ACHN (cell line): ENCODE data around the gene SLC12A4.

Experiments
- DNase-seq: peaks from one replicate; pipeline ENCODE4 v3.0.0-alpha.2; 2015
- in situ Hi-C: cut with HindIII; loops from 2 replicates; pipeline ENCODE4 v1.10.0; 2017; ENCODE audit warnings: low sequenced_read_pairs, low pct_ligation_motif_present, low pct_unique_long_range_greater_than_20kb

The SLC12A4 gene

DNA sequence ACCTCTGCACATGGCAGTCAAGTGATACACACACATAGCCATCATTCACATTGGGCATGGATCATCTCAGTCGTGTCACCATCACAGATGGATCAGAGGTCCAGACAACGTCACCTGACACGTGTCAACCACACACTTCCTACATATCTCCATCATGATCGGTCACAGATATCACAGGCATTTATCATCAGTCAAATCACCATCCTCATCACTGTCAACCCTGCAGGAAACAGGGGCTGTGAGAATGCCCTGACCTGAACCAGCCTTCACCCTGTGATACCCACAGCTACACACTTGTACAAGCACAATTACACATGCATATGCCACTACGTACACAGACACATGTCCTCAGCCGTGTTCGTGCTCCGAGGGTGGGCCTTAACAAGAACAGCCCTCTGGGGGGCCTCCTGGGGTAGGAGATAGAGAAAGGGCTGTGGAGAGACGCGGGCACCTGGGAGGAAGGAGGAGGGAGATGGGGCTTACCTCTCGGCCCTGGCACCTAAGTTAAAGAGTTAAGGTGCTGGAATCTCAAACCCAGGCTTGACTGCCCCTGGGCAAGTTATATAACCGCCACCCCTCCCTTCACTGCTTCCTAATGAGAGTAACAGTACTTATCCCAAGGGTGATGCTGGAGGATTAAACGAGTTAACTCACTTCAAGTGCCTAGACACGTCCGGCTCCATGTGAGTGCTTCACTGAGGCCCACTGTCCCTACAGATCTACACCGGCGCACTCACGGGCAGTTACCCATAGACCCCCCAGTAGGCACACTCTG lies 1.1 kb downstream of the SLC12A4 start:
- DNase-seq = peak; percentile 24
- in situ Hi-C loops = no loop called here

- in situ Hi-C loops = no loop called here
- DNase-seq = peak; percentile 30
Observed at GRCh38 chr16:67966549-67967182, 1.8 kb downstream of the SLC12A4 start.

DNA sequence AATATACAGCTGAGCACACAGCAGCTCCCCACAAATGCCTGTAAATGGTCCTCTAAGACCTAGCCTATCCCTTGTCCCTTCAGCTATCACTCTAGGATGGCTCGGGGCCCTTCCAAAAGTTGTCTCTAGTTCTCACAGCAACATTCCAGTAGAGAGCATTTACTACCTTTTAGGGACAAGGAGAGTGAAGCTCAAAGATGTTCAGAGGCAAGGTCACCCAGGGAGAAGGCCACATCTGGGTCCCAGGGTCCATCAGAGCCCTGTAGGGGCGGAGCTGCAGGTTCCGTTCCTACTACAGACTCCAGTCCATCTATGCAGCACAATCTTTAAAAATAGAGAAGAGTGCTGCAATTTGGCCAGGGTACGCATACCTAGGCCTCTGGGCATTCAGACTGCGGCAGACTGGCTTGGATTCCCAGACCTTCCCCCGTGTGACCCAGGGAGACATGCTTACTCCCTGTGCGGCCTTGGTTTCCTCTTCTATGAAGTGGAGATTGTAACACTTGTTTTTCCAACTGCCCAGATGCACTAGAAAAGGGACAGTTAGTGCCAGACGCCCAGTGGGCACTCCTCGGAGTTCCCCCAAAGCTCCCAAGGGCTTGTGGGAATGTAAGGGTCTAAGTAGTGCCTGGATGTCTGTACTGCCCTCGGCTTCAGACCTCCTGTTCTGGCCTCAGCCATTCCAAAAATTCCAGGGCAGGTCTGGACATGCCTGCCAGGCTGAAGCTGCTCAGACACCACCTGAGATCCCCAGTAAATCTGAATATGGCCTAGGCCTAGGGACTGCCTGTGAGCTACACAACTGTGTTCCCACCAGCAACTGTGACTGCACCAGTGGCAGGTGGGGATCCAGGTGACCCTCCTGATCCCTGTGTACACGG lies 2.5 kb downstream of the SLC12A4 start:
- no peak for DNase-seq
- in situ Hi-C loops = no loop called here

DNA sequence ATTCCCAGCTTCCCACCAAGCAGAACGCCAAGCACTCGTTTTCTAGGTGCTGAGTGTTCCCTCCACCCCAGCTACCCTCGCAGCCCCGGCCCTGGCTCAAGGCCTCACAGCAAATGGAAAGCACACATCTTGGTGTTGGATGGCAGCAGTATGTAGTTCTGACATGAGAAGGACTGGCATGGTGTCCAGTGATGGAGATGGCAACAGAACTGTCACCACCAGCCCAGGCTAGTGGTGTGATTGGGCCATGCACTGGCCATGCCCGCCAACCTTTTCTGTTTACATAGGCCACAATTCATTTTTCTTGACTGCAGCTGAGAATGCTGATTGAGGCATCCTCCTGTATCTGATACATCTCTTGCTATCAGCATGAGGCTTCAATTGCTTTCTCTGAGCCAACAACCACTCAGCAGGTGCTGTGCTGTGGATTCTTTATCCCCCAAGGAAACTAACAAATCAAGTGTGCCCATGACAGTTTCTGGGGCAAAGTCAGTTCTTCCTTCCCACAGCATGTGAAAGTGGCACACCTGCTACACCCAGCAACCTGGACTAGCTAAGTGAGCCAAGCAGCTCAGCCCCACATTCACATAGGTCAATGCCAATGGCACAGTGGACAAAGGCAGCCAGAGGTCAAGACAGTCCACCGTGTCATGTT lies 3.8 kb downstream of the SLC12A4 start:
- no peak for DNase-seq
- in situ Hi-C loops = no loop called here

DNA sequence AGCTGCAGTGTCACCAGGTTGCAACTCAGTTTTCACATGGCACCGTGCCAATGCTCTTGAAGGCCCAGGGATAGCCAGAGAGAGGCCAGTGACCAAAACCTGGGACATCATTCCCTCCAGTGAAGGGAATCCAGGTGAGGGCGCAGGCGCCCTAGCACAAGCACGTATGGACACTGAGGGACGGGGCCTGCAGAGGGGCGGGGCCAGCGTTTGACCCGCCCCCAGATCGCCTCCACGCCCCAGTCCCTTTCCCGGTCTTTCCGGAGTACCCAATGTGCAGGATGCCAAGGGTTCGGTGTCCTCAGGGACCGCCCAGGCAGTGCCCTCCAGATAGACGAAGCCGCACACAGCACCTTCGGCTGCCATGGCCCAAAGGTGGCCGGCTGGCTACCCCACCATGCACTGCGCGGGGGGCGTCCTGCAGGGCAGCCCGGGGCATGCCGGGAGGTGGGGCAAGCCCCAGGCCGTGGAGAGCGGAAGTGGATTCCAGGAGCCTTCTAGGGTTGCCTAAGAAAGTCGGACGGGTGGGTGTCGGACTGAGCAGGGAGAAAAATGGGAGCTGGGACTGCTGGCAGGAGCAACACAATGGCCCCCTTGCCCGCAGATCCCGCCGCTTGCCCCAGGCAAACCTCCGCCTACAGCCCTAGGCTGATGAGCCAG lies 4.6 kb downstream of the SLC12A4 start:
- DNase-seq = no peak
- in situ Hi-C loops = no loop called here

DNA sequence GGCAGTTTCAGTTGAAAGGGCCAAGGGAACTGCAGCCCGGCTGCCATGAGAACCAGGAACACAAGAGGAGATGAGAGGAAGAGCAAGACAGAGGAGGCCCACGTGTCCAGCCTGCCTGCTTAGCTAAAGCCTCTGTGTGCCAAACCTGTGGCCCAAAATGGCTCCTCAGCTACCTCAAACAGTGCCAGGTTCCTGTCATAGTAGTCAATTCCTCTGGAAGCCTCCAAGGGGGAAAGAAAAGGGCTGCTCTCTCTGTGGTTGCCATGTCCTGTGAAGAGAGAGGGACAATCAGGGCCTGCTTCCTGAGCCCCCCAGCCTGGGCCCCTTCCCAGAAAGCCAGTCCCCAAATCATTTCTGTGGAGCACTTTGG lies 5.2 kb downstream of the SLC12A4 start:
- in situ Hi-C loops = no loop called here
- DNase-seq = no peak

GRCh38 chr16:67962135-67962534 lies 6.3 kb downstream of the SLC12A4 start:
- no peak for DNase-seq
- in situ Hi-C loops = no loop called here

DNA sequence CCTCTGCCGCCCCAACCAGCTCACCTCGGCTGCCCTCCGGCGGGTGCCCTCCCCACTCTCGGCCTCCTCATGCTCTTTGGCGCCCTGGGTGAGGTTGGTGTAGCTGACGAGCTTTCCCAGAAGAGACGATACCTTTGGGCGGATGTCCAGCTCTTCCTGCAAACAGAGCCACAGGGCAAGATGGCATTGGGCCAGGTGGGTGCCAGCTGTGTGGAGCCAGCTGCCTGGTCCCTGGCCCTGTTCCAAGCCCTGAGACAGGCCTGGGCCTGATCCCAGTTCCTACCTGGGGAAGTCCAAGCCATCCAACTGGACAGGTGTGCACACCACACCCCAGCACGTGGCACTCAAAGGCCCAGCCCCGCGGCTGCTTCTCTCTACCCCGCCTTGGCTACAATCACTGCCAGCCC lies 6.9 kb downstream of the SLC12A4 start:
- DNase-seq = no peak
- in situ Hi-C loops = no loop called here

DNA sequence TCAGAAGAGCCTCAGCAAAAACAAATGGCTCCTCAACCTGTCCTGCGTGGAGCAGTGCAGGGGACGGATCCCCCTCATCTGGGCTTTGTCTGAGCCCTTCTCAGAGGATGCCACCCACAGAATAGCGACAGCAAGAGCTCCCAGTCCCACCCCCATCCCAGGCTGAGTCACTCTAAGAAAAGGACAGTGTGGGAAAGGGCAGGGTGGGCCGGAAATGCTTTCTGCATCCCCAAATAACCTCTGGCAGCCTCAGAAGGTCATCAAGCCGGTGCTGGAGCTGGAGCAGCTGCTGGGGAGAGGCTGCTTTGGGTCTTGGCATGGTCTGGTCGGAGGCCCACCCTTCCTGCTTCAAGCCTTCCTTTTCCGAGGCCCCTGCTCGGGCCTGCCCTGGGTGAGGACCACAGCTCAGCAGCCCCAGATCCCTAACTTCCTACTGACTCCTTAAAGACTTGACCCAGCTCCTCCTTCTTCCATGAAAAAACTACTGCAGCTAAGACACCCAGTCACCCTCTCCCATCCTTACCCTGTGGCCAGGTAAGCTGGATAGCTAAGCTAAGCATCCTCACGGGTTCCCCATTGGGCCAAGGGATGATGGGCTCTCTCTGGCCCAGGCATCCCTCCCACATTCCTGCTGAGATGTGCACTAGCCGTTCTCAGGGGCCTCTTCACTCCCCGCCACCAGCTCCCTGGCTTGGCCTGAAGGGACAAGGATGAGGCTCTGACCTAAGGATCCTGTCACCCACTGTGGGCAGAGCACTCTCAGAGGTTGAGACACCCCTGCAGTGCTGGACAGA lies 8.7 kb downstream of the SLC12A4 start:
- in situ Hi-C loops = no loop called here
- DNase-seq = no peak

GRCh38 chr16:67957622-67958021 lies 10.8 kb downstream of the SLC12A4 start:
- in situ Hi-C loops = no loop called here
- no peak for DNase-seq

- in situ Hi-C loops = no loop called here
- no peak for DNase-seq
Observed at GRCh38 chr16:67954421-67955196, 13.8 kb downstream of the SLC12A4 start.

- no peak for DNase-seq
- in situ Hi-C loops = no loop called here
Observed at GRCh38 chr16:67953641-67954375, 14.6 kb downstream of the SLC12A4 start.

GRCh38 chr16:67951485-67951884 lies 17.0 kb downstream of the SLC12A4 start:
- in situ Hi-C loops = no loop called here
- no peak for DNase-seq

DNA sequence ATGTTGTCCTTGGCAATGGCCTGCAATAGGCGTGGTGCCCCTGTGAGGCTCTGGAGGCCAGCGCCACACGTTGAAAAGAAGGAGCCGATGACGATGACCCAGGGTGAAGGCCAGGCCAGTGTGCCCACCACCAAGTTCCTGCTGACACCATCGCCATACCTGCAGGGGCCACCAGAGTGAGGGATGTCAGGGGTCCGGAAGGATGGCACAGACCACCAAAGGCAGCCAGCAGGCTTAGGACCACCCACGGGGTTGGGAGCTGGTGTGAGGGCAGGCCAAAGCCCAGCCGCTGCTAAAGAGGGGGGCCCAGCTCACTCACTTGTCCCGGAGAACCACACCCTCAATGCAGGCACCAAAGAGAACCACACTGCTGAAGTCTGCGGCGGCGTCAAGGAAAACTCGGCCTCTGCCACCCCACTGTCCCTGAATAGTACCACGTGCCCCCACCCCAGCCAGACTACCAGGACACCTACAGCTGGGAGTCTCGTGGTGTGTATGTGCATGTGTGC lies 18.0 kb downstream of the SLC12A4 start:
- DNase-seq = no peak
- in situ Hi-C loops = no loop called here

DNA sequence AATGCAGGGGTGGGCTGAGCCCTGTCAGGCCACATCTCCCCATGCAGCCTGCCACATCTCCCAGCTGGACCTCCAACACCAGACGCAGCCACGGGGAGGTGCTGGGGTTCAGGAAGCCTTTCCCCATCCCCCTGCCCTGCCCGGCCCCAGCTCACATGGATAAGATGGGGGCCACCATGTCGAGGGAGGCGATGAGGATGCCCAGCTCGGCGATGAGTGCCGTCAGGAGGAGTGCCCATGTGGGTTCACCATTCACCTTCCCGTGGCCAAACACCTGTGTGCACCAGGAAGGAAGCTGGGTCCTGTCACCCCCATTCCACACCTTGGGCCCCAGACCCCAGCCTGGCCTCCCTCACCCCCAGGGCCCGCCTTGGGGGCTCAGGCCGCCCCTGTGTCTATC lies 18.8 kb downstream of the SLC12A4 start:
- in situ Hi-C loops = no loop called here
- DNase-seq = no peak

DNA sequence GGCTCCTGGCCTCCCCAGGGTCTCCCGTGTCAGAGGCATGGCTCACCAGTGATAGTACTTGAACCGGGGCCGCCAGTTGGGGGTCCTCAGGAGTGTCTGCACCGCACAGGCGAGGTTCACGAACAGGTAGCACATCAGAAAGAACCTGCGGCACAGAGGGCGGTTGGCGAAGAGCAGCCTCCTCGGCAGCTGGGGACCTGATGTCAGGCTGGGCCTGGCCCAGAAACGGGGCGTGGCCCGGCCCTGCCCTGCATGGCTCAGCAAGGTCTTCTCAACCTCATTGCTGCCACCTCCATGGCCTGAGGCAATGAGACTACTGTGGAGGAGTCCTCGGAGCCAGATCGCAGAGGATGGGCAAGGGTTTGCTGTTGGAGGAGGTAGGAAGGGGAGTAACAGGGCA lies 20.4 kb downstream of the SLC12A4 start:
- in situ Hi-C loops = no loop called here

More for the DNA sequence above, 20.4 kb downstream of the SLC12A4 start:
- no peak for DNase-seq
